Measurements from ENCODE around the gene SENP5.

The SENP5 gene

DNA sequence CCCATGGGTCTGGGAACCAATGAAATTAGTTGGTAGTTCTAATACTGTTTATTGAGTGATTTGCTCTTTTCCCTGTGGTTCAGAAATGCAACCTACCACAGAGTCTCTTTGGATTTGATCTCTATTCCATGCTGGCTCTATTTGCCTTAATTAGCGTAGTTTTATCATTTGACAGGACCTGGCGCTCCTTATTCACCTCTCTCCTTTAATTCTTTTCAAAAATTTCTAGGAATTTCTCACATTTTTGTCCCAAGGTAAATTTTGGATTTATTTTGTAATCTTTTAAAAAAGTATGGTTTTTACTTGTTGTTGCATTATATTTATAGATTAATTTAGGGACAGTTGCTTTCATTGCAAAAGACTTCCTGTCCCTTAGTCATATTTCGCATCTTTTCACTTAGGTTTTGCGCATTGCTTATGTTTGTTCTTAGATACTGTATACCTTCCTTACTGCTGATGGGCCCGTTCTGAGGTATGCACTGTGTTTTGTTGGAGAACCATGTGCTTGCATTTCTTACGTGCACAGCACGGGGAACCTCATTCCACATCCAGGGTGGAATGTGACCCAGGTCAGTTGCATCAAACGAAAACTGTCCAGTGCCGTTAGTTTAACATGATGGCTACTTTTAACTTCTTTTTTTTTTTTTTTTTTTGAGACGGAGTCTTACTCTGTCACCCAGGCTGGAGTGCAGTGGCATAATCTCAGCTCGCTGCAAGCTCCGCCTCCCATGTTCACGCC lies 27.0 kb downstream of the SENP5 start:
- no peak overlapping the region for H3K9ac ChIP-seq (ENCODE audit: insufficient read length, low read depth)
- no peaks in the 10 kb centered on the region for H3K4me1 ChIP-seq (ENCODE audit: insufficient read depth, insufficient read length)
- no peak for DNase-seq (ENCODE audit: low read depth, low spot score)
- no peaks in the 10 kb centered on the region for H3K27me3 ChIP-seq (ENCODE audit: insufficient read depth, insufficient read length)
- H3K4me3 ChIP-seq (ENCODE audit: insufficient read length, low read depth): no peak overlapping the region
- peaks cover 28% of the 10 kb centered on the region for H3K36me3 ChIP-seq (ENCODE audit: insufficient read depth, insufficient read length, low read length)
- no peaks in the 10 kb centered on the region for H3K9me3 ChIP-seq (ENCODE audit: insufficient read depth, low read length)
- TF ChIP-seq ZNF274 (IDR thresholded peaks at IDR 0.05; ENCODE audit: low read depth, low read length): no peak
- TF ChIP-seq YY1 (IDR thresholded peaks at IDR 0.05; ENCODE audit: insufficient read depth, insufficient read length): no peak
- no peak for TF ChIP-seq SUZ12 (IDR thresholded peaks at IDR 0.05; ENCODE audit: extremely low read depth, insufficient read depth, insufficient read length)

GRCh38 chr3:196896229-196896628 lies 28.5 kb downstream of the SENP5 start:
- no peaks in the 10 kb centered on the region for H3K9me3 ChIP-seq (ENCODE audit: insufficient read depth, low read length)
- no peaks in the 10 kb centered on the region for H3K4me1 ChIP-seq (ENCODE audit: insufficient read depth, insufficient read length)
- DNase-seq (ENCODE audit: low read depth, low spot score): no peak
- H3K36me3 ChIP-seq (ENCODE audit: insufficient read depth, insufficient read length, low read length): peaks cover 35% of the 10 kb centered on the region
- no peak overlapping the region for H3K4me3 ChIP-seq (ENCODE audit: insufficient read length, low read depth)
- no peak overlapping the region for H3K9ac ChIP-seq (ENCODE audit: insufficient read length, low read depth)
- H3K27me3 ChIP-seq (ENCODE audit: insufficient read depth, insufficient read length): no peaks in the 10 kb centered on the region
- no peak for TF ChIP-seq ZNF274 (IDR thresholded peaks at IDR 0.05; ENCODE audit: low read depth, low read length)
- TF ChIP-seq YY1 (IDR thresholded peaks at IDR 0.05; ENCODE audit: insufficient read depth, insufficient read length): no peak
- TF ChIP-seq SUZ12 (IDR thresholded peaks at IDR 0.05; ENCODE audit: extremely low read depth, insufficient read depth, insufficient read length): no peak

DNA sequence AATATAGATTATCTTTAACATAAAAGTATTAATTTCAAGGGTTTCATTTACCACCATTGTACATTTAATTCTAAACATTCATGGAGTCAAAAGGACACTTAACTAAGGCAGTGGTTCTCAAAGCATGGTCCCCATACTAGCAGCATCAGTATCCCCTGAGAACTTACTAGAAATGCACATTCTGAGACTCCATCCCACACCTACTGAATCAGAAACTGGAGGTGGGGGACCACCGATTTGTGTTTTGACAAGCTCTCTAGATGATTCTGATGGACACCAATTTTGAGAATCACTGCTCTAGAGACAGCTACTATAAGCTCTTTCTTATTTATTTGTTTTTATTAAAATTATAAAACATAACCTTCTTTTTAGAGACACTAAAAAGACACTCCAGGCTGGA lies 34.0 kb downstream of the SENP5 start:
- Histone ChIP-seq H3K4me1 (ENCODE audit: insufficient read depth, insufficient read length) (no peaks in the 10 kb centered on the region), H3K27me3 (ENCODE audit: insufficient read depth, insufficient read length) (no peaks in the 10 kb centered on the region), H3K9me3 (ENCODE audit: insufficient read depth, low read length) (no peaks in the 10 kb centered on the region), H3K4me3 (ENCODE audit: insufficient read length, low read depth) (no peak overlapping the region), H3K9ac (ENCODE audit: insufficient read length, low read depth) (no peak overlapping the region), H3K36me3 (ENCODE audit: insufficient read depth, insufficient read length, low read length) (peaks cover 69% of the 10 kb centered on the region)
- no peak for DNase-seq (ENCODE audit: low read depth, low spot score)
- TF ChIP-seq SUZ12 (IDR thresholded peaks at IDR 0.05; ENCODE audit: extremely low read depth, insufficient read depth, insufficient read length): no peak
- TF ChIP-seq YY1 (IDR thresholded peaks at IDR 0.05; ENCODE audit: insufficient read depth, insufficient read length): no peak
- TF ChIP-seq ZNF274 (IDR thresholded peaks at IDR 0.05; ENCODE audit: low read depth, low read length): no peak

- TF ChIP-seq ZNF274 (IDR thresholded peaks at IDR 0.05; ENCODE audit: low read depth, low read length): no peak
- no peak for TF ChIP-seq YY1 (IDR thresholded peaks at IDR 0.05; ENCODE audit: insufficient read depth, insufficient read length)
- no peak for TF ChIP-seq SUZ12 (IDR thresholded peaks at IDR 0.05; ENCODE audit: extremely low read depth, insufficient read depth, insufficient read length)
- no peak overlapping the region for H3K4me3 ChIP-seq (ENCODE audit: insufficient read length, low read depth)
- H3K27me3 ChIP-seq (ENCODE audit: insufficient read depth, insufficient read length): no peaks in the 10 kb centered on the region
- H3K4me1 ChIP-seq (ENCODE audit: insufficient read depth, insufficient read length): no peaks in the 10 kb centered on the region
- peaks cover 73% of the 10 kb centered on the region for H3K36me3 ChIP-seq (ENCODE audit: insufficient read depth, insufficient read length, low read length)
- H3K9ac ChIP-seq (ENCODE audit: insufficient read length, low read depth): no peak overlapping the region
- H3K9me3 ChIP-seq (ENCODE audit: insufficient read depth, low read length): no peaks in the 10 kb centered on the region
- no peak for DNase-seq (ENCODE audit: low read depth, low spot score)
Observed at GRCh38 chr3:196902296-196902695, 34.6 kb downstream of the SENP5 start.

GRCh38 chr3:196903740-196904139 lies 36.0 kb downstream of the SENP5 start:
- Histone ChIP-seq H3K27me3 (ENCODE audit: insufficient read depth, insufficient read length) (no peaks in the 10 kb centered on the region), H3K4me1 (ENCODE audit: insufficient read depth, insufficient read length) (no peaks in the 10 kb centered on the region), H3K4me3 (ENCODE audit: insufficient read length, low read depth) (no peak overlapping the region), H3K9ac (ENCODE audit: insufficient read length, low read depth) (no peak overlapping the region), H3K9me3 (ENCODE audit: insufficient read depth, low read length) (no peaks in the 10 kb centered on the region), H3K36me3 (ENCODE audit: insufficient read depth, insufficient read length, low read length) (peaks cover 82% of the 10 kb centered on the region)
- no peak for DNase-seq (ENCODE audit: low read depth, low spot score)
- no peak for TF ChIP-seq SUZ12 (IDR thresholded peaks at IDR 0.05; ENCODE audit: extremely low read depth, insufficient read depth, insufficient read length)

DNA sequence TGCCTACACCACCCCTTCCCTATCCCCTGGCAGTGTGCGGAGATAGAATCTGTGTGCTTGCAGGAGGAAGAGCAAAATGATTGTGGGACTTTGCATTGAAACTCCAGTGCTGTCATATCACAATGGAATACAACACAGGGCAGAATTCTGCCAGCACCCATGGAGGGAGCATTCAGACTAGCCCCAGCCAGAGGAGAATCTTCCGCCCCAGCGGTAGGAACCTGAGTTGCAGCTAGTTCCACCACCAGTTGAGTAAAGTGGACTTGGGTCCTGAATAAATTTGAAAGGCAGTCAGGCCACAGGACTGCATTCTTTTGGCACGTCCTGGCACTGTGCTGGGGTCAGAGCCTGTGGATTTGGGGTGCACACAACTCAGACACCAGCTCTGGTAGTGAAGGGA lies 47.1 kb downstream of the SENP5 start:
- no peak for TF ChIP-seq ZNF274 (IDR thresholded peaks at IDR 0.05; ENCODE audit: low read depth, low read length)
- TF ChIP-seq YY1 (IDR thresholded peaks at IDR 0.05; ENCODE audit: insufficient read depth, insufficient read length): no peak
- no peak for TF ChIP-seq SUZ12 (IDR thresholded peaks at IDR 0.05; ENCODE audit: extremely low read depth, insufficient read depth, insufficient read length)
- H3K4me1 ChIP-seq (ENCODE audit: insufficient read depth, insufficient read length): no peaks in the 10 kb centered on the region
- H3K9me3 ChIP-seq (ENCODE audit: insufficient read depth, low read length): no peaks in the 10 kb centered on the region
- no peak overlapping the region for H3K4me3 ChIP-seq (ENCODE audit: insufficient read length, low read depth)
- no peak overlapping the region for H3K9ac ChIP-seq (ENCODE audit: insufficient read length, low read depth)
- no peak for DNase-seq (ENCODE audit: low read depth, low spot score)
- H3K36me3 ChIP-seq (ENCODE audit: insufficient read depth, insufficient read length, low read length): peaks cover 29% of the 10 kb centered on the region
- H3K27me3 ChIP-seq (ENCODE audit: insufficient read depth, insufficient read length): no peaks in the 10 kb centered on the region

GRCh38 chr3:196915375-196915774 lies 47.7 kb downstream of the SENP5 start:
- no peak for TF ChIP-seq ZNF274 (IDR thresholded peaks at IDR 0.05; ENCODE audit: low read depth, low read length)
- no peak for TF ChIP-seq SUZ12 (IDR thresholded peaks at IDR 0.05; ENCODE audit: extremely low read depth, insufficient read depth, insufficient read length)
- TF ChIP-seq YY1 (IDR thresholded peaks at IDR 0.05; ENCODE audit: insufficient read depth, insufficient read length): no peak
- Histone ChIP-seq H3K4me1 (ENCODE audit: insufficient read depth, insufficient read length) (no peaks in the 10 kb centered on the region), H3K9me3 (ENCODE audit: insufficient read depth, low read length) (no peaks in the 10 kb centered on the region), H3K36me3 (ENCODE audit: insufficient read depth, insufficient read length, low read length) (peaks cover 30% of the 10 kb centered on the region), H3K4me3 (ENCODE audit: insufficient read length, low read depth) (no peak overlapping the region), H3K9ac (ENCODE audit: insufficient read length, low read depth) (no peak overlapping the region), H3K27me3 (ENCODE audit: insufficient read depth, insufficient read length) (no peaks in the 10 kb centered on the region)
- no peak for DNase-seq (ENCODE audit: low read depth, low spot score)
